Measurements from ENCODE around the gene DTL.

Gene DTL

DNA sequence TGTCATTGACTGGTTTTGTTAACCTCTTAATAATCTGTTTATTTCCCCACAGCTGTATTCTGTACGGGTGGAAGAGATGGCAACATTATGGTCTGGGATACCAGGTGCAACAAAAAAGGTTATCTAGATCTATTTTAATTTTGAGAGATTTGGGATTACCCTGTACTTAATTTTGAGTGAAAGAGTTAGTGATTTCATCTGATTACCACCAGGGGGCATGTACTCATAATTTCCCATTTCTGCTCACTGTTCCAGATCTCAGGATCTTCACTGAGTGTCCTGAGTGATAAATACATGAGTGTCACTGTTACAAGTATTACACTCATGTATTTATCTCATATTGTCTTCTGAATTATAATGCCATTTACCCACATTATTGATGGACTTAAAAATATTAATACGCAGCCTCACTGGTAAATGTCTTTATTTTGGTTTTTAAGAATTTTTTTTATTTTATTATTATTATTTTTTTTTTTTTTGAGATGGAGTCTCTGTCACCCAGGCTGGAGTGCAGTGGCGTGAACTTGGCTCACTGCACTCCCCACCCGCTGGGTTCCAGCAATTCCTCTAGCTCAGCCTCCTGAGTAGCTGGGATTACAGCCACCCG, 27.4 kb downstream of the DTL start:
- H3K27ac ChIP-seq: no peak overlapping the region
- TF ChIP-seq, protein P1, sequence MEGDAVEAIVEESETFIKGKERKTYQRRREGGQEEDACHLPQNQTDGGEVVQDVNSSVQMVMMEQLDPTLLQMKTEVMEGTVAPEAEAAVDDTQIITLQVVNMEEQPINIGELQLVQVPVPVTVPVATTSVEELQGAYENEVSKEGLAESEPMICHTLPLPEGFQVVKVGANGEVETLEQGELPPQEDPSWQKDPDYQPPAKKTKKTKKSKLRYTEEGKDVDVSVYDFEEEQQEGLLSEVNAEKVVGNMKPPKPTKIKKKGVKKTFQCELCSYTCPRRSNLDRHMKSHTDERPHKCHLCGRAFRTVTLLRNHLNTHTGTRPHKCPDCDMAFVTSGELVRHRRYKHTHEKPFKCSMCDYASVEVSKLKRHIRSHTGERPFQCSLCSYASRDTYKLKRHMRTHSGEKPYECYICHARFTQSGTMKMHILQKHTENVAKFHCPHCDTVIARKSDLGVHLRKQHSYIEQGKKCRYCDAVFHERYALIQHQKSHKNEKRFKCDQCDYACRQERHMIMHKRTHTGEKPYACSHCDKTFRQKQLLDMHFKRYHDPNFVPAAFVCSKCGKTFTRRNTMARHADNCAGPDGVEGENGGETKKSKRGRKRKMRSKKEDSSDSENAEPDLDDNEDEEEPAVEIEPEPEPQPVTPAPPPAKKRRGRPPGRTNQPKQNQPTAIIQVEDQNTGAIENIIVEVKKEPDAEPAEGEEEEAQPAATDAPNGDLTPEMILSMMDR (conservative IDR thresholded peaks at IDR 0.05): peak; percentile 79

DNA sequence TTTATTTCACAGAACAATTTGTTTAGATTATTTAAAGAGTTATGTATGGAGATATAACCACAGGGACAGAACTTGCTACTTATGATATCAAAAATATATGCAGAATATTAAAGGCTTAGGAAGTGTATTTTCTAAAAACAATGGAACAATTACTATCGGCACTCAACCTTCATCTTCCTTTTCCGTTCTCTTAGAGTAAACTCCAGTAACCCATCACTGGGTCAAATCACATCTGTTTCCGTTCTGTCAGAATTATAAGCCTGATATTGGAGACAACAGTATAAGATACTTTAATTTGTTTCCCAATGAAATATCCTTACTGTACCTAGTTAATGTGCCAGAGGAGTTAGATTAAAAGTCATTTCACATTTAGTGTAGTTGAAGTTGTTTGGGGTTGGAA, 32.2 kb downstream of the DTL start:
- H3K27ac ChIP-seq: no peak overlapping the region
- TF ChIP-seq, protein P1 (conservative IDR thresholded peaks at IDR 0.05): no peak

GRCh38 chr1:212070720-212071302, 35.3 kb downstream of the DTL start:
- H3K27ac ChIP-seq: no peak overlapping the region
- TF ChIP-seq, protein P1 (conservative IDR thresholded peaks at IDR 0.05): peak; percentile 83

DNA sequence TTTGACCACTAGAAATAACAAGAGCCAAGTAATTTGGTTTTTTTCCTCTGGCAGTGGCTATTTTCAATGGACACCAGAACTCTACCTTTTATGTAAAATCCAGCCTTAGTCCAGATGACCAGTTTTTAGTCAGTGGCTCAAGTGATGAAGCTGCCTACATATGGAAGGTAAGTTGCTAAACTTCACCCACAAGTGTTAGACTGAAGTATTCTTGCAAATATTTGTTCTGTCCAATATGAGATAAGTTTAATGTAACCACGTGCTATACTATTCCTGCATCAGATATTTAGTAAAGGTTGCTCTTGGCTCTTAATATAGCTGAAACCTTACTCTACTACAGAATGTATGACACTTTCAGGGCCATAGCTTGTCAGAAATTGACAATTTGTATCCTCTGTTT, 36.5 kb downstream of the DTL start:
- H3K27ac ChIP-seq: no peak overlapping the region
- TF ChIP-seq, protein P1 (conservative IDR thresholded peaks at IDR 0.05): no peak

GRCh38 chr1:212073490-212073889, 37.9 kb downstream of the DTL start:
- TF ChIP-seq, protein P1 (conservative IDR thresholded peaks at IDR 0.05): no peak
- H3K27ac ChIP-seq: no peak overlapping the region

DNA sequence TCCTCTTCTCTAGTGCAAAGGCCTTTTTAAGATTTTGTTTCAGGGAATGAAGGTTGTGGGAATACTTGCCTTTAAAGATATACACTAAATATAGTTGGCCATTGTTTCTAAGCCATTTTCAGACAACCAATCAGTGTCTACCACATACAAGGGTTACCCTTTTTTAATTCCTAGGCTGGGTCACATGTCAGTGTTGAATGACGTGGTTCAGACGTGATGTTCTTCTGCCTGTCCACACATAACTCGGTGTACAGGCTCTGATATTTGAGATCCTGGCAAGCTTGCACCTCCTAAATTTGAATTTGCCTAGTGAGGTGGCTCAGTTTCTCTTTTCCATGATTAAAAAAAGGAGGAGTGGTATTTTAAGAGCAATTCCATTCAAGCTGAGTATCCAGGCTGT, 38.8 kb downstream of the DTL start:
- no peak overlapping the region for H3K27ac ChIP-seq
- TF ChIP-seq, protein P1 (conservative IDR thresholded peaks at IDR 0.05): no peak

GRCh38 chr1:212074856-212075255, 39.3 kb downstream of the DTL start:
- TF ChIP-seq, protein P1 (conservative IDR thresholded peaks at IDR 0.05): no peak
- H3K27ac ChIP-seq: no peak overlapping the region

All from VCaP (cell line).